ENCODE data around the gene CLIP4.

DNA sequence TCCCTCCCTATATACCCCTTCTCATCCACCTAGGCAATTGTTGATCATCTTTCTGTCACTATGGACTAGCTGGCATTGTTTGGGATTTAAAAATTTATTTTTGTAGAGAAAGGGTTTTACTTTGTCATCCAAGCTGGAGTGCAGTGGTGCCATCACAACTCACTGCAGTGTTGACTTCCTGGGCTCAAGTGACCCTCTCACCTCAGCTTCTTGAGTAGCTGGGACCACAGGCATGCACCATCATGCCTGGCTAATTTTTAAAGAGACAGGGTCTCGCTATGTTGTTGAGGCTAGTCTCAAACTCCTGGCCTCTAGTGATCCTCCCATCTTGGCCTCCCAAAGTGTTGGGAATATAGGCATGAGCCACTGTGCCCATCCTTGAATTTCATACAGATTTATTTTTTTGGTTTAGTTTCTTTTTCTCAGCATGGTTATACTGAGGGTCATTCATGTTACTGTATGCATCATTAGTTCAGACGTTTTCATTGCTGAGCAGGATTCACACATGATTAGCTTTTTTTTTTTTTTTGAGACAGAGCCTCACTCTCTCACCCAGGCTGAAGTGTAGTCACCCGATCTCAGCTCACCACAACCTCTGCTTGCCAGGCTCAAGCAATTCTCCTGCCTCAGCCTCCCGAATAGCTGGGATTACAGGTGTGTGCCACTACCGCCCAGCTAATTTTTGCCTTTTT lies 32.3 kb upstream of the CLIP4 start:
- TF ChIP-seq TCF7 (CRISPR knock-in tag; IDR thresholded peaks at IDR 0.05; ENCODE audit: low read depth) (no peak), SP1 (CRISPR knock-in tag; conservative IDR thresholded peaks at IDR 0.05) (no peak), GABPB1 (CRISPR knock-in tag; IDR thresholded peaks at IDR 0.05) (no peak), KAT7 (CRISPR knock-in tag; IDR thresholded peaks at IDR 0.05; ENCODE audit: borderline replicate concordance) (no peak), ZNF121 (CRISPR knock-in tag; IDR thresholded peaks at IDR 0.05) (no peak), ETV6 (CRISPR knock-in tag; IDR thresholded peaks at IDR 0.05) (no peak), TEAD4 (CRISPR knock-in tag; IDR thresholded peaks at IDR 0.05) (no peak)
- TF ChIP-seq, protein P1, sequence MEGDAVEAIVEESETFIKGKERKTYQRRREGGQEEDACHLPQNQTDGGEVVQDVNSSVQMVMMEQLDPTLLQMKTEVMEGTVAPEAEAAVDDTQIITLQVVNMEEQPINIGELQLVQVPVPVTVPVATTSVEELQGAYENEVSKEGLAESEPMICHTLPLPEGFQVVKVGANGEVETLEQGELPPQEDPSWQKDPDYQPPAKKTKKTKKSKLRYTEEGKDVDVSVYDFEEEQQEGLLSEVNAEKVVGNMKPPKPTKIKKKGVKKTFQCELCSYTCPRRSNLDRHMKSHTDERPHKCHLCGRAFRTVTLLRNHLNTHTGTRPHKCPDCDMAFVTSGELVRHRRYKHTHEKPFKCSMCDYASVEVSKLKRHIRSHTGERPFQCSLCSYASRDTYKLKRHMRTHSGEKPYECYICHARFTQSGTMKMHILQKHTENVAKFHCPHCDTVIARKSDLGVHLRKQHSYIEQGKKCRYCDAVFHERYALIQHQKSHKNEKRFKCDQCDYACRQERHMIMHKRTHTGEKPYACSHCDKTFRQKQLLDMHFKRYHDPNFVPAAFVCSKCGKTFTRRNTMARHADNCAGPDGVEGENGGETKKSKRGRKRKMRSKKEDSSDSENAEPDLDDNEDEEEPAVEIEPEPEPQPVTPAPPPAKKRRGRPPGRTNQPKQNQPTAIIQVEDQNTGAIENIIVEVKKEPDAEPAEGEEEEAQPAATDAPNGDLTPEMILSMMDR (IDR thresholded peaks at IDR 0.05), result no peak
- TF ChIP-seq, protein P2, sequence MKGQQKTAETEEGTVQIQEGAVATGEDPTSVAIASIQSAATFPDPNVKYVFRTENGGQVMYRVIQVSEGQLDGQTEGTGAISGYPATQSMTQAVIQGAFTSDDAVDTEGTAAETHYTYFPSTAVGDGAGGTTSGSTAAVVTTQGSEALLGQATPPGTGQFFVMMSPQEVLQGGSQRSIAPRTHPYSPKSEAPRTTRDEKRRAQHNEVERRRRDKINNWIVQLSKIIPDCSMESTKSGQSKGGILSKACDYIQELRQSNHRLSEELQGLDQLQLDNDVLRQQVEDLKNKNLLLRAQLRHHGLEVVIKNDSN (CRISPR knock-in tag; IDR thresholded peaks at IDR 0.05), result no peak
- TF ChIP-seq, protein P3, sequence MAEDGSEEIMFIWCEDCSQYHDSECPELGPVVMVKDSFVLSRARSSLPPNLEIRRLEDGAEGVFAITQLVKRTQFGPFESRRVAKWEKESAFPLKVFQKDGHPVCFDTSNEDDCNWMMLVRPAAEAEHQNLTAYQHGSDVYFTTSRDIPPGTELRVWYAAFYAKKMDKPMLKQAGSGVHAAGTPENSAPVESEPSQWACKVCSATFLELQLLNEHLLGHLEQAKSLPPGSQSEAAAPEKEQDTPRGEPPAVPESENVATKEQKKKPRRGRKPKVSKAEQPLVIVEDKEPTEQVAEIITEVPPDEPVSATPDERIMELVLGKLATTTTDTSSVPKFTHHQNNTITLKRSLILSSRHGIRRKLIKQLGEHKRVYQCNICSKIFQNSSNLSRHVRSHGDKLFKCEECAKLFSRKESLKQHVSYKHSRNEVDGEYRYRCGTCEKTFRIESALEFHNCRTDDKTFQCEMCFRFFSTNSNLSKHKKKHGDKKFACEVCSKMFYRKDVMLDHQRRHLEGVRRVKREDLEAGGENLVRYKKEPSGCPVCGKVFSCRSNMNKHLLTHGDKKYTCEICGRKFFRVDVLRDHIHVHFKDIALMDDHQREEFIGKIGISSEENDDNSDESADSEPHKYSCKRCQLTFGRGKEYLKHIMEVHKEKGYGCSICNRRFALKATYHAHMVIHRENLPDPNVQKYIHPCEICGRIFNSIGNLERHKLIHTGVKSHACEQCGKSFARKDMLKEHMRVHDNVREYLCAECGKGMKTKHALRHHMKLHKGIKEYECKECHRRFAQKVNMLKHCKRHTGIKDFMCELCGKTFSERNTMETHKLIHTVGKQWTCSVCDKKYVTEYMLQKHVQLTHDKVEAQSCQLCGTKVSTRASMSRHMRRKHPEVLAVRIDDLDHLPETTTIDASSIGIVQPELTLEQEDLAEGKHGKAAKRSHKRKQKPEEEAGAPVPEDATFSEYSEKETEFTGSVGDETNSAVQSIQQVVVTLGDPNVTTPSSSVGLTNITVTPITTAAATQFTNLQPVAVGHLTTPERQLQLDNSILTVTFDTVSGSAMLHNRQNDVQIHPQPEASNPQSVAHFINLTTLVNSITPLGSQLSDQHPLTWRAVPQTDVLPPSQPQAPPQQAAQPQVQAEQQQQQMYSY (CRISPR knock-in tag; IDR thresholded peaks at IDR 0.05), result no peak
